ENCODE data around the gene S100A3. TPM values are rescaled to one million over a fixed set of nuclear protein-coding genes. Genes with fewer than 3 reads are reported as not detected.

S100A3 gene
- total RNA-seq, 1 donor from 2014 or later: not detected

GRCh38 chr1:153538315-153538821 is 10.7 kb downstream of the S100A3 start:
- peak; percentile 49 for DNase-seq
- H3K4me3 Mint-ChIP-seq (ENCODE audit: unreplicated experiment): no peak overlapping the region
- H3K9me3 Mint-ChIP-seq (ENCODE audit: unreplicated experiment): peaks cover 2% of the 10 kb centered on the region
- TF ChIP-seq, protein P1, sequence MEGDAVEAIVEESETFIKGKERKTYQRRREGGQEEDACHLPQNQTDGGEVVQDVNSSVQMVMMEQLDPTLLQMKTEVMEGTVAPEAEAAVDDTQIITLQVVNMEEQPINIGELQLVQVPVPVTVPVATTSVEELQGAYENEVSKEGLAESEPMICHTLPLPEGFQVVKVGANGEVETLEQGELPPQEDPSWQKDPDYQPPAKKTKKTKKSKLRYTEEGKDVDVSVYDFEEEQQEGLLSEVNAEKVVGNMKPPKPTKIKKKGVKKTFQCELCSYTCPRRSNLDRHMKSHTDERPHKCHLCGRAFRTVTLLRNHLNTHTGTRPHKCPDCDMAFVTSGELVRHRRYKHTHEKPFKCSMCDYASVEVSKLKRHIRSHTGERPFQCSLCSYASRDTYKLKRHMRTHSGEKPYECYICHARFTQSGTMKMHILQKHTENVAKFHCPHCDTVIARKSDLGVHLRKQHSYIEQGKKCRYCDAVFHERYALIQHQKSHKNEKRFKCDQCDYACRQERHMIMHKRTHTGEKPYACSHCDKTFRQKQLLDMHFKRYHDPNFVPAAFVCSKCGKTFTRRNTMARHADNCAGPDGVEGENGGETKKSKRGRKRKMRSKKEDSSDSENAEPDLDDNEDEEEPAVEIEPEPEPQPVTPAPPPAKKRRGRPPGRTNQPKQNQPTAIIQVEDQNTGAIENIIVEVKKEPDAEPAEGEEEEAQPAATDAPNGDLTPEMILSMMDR (IDR thresholded peaks at IDR 0.05; ENCODE audit: partially characterized antibody, unreplicated experiment): no peak
- H3K27ac Mint-ChIP-seq (ENCODE audit: unreplicated experiment): no peak overlapping the region
- H3K36me3 Mint-ChIP-seq (ENCODE audit: unreplicated experiment): no peaks in the 10 kb centered on the region
- peaks cover 26% of the 10 kb centered on the region for H3K4me1 Mint-ChIP-seq (ENCODE audit: low read depth, unreplicated experiment)
- peaks cover 8% of the 10 kb centered on the region for H3K27me3 Mint-ChIP-seq (ENCODE audit: unreplicated experiment)

DNA sequence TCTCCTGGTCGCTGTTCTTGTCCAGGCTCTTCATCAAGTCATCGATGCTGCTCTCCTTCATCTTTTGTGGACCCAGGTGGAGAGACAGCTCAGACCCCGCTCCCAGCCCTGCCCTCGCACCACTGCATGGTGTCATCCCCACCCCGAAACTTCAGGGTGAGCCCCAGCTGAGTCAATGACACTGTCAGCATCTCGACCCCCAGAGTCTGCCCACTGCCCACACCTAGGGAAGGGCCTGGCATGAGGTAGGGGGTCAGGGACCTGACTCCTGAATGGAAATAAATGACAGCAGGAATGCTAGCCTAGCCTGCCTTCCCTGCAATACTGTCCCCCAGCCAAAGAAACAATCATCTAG is 11.7 kb downstream of the S100A3 start:
- Mint-ChIP-seq H3K9me3 (ENCODE audit: unreplicated experiment) (no peaks in the 10 kb centered on the region), H3K27ac (ENCODE audit: unreplicated experiment) (no peak overlapping the region), H3K36me3 (ENCODE audit: unreplicated experiment) (no peaks in the 10 kb centered on the region), H3K4me3 (ENCODE audit: unreplicated experiment) (no peak overlapping the region), H3K4me1 (ENCODE audit: low read depth, unreplicated experiment) (peaks cover 34% of the 10 kb centered on the region), H3K27me3 (ENCODE audit: unreplicated experiment) (peaks cover 3% of the 10 kb centered on the region)
- TF ChIP-seq, protein P1 (IDR thresholded peaks at IDR 0.05; ENCODE audit: partially characterized antibody, unreplicated experiment): no peak
- no peak for DNase-seq

DNA sequence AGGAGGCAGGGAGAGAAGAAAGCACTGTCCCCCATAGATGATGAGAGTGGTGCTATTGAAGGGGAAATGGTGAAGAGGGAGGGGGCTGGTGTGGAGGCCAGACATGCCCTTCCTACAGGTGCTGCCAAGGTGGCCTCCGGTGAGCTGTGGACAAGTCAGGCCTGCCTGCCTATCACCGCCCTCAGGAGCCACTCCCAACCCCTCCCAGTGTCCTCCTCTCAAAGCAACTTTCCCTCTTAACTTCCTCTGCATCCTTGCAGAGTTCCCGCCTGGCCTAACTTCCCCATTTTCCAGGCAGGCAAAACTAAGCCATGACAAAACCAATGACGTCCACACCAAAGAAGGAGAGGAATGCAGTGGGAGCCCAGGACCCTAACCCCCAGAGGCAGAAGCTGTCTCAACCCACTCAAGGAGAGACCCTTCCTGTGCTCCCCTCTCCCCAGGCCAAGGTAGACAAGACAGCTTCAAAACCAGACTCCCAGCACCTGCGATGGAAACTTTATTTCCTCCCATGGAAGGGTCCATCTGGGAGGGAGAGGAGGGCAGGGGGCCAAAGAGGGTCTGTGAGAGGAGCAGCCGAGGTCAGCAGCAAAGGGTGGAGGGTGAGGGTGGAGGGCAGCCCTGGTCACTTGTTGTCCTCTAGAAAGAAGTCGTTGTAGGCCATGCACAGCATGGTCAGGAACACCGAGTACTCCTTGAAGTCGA is 12.2 kb downstream of the S100A3 start:
- no peak overlapping the region for H3K27ac Mint-ChIP-seq (ENCODE audit: unreplicated experiment)
- H3K9me3 Mint-ChIP-seq (ENCODE audit: unreplicated experiment): no peaks in the 10 kb centered on the region
- H3K4me1 Mint-ChIP-seq (ENCODE audit: low read depth, unreplicated experiment): peaks cover 35% of the 10 kb centered on the region
- H3K36me3 Mint-ChIP-seq (ENCODE audit: unreplicated experiment): no peaks in the 10 kb centered on the region
- peak overlapping the region; percentile 86 for H3K4me3 Mint-ChIP-seq (ENCODE audit: unreplicated experiment)
- no peak for DNase-seq
- TF ChIP-seq, protein P1 (IDR thresholded peaks at IDR 0.05; ENCODE audit: partially characterized antibody, unreplicated experiment): no peak
- peaks cover 3% of the 10 kb centered on the region for H3K27me3 Mint-ChIP-seq (ENCODE audit: unreplicated experiment)

- no peaks in the 10 kb centered on the region for H3K36me3 Mint-ChIP-seq (ENCODE audit: unreplicated experiment)
- H3K27me3 Mint-ChIP-seq (ENCODE audit: unreplicated experiment): peaks cover 3% of the 10 kb centered on the region
- H3K27ac Mint-ChIP-seq (ENCODE audit: unreplicated experiment): no peak overlapping the region
- H3K4me3 Mint-ChIP-seq (ENCODE audit: unreplicated experiment): peak overlapping the region; percentile 86
- peaks cover 35% of the 10 kb centered on the region for H3K4me1 Mint-ChIP-seq (ENCODE audit: low read depth, unreplicated experiment)
- no peak for DNase-seq
- H3K9me3 Mint-ChIP-seq (ENCODE audit: unreplicated experiment): no peaks in the 10 kb centered on the region
- TF ChIP-seq, protein P1 (IDR thresholded peaks at IDR 0.05; ENCODE audit: partially characterized antibody, unreplicated experiment): no peak
These were observed 12.9 kb downstream of the S100A3 start for GRCh38 chr1:153536012-153536670.

All from glutamatergic neuron (in vitro differentiated cells).